H1 (cell line): ENCODE measurements around the gene DCP1A. TPM values are rescaled to one million over a fixed set of nuclear protein-coding genes. Genes with fewer than 3 reads are reported as not detected.

Source experiments
- ATF2 ChIP-seq: IDR thresholded peaks from 2 replicates; pipeline ENCODE4 v1.6.1; 2012; ENCODE audit warnings: low read length, inconsistent platforms
- ATF3 ChIP-seq: IDR thresholded peaks from 2 replicates; pipeline ENCODE4 v1.6.1; 2011; ENCODE audit warnings: low read depth, mild to moderate bottlenecking, low read length; ENCODE audit not compliant: insufficient read depth
- CHD2 ChIP-seq: IDR thresholded peaks from 2 replicates; pipeline ENCODE4 v1.6.1; 2012; ENCODE audit warnings: low read length, improper control_type of control experiment
- CREB1 ChIP-seq: IDR thresholded peaks from 2 replicates; pipeline ENCODE4 v1.6.1; 2012; ENCODE audit warnings: inconsistent platforms
- HDAC2 ChIP-seq, 2 experiments: fragments of 300-600 bp in 1 of 2; sonication (generic) in 1 of 2; IDR thresholded peaks; 2 replicates each; pipeline ENCODE4 v1.6.1; 2011 to 2012; ENCODE audit warnings: low read depth in 2 of 2, low read length in 2 of 2, mild to moderate bottlenecking in 2 of 2, moderate library complexity in 2 of 2, borderline replicate concordance in 1 of 2, inconsistent platforms in 1 of 2
- JUND ChIP-seq: IDR thresholded peaks from 2 replicates; pipeline ENCODE4 v1.6.1; 2011; ENCODE audit warnings: mild to moderate bottlenecking, improper control_type of control experiment, low read length
- KDM1A ChIP-seq: fragments of 200-600, 300-600 bp; sonication (generic); IDR thresholded peaks from 2 replicates; pipeline ENCODE4 v1.7.1; 2016; ENCODE audit warnings: mild to moderate bottlenecking, low read length, borderline replicate concordance
- KDM4A ChIP-seq: IDR thresholded peaks from one replicate; pipeline ENCODE4 v1.7.1; 2012; ENCODE audit warnings: low read depth, mild to moderate bottlenecking, moderate library complexity, low read length, inconsistent platforms; ENCODE audit not compliant: severe bottlenecking
- PHF8 ChIP-seq: fragments of 200-600 bp; sonication (generic); conservative IDR thresholded peaks from 2 replicates; pipeline ENCODE4 v1.7.1; 2012; ENCODE audit warnings: low read depth, mild to moderate bottlenecking, inconsistent platforms, low read length, moderate library complexity
- SIN3A ChIP-seq, 2 experiments: IDR thresholded peaks in 1 of 2; conservative IDR thresholded peaks in 1 of 2; 2 replicates each; pipeline ENCODE4 v1.6.1; 2011 to 2012; ENCODE audit warnings: low read length in 2 of 2, improper control_type of control experiment in 1 of 2, low read depth in 1 of 2, mild to moderate bottlenecking in 1 of 2
- SP2 ChIP-seq: IDR thresholded peaks from 2 replicates; pipeline ENCODE4 v1.6.1; 2012; ENCODE audit warnings: mild to moderate bottlenecking, low read length, inconsistent platforms
- SP4 ChIP-seq: IDR thresholded peaks from 2 replicates; pipeline ENCODE4 v1.6.1; 2012; ENCODE audit warnings: low read length, inconsistent platforms
- TAF7 ChIP-seq: optimal IDR thresholded peaks from 2 replicates; pipeline ENCODE3; 2011; ENCODE audit warnings: low read depth, mild to moderate bottlenecking, inconsistent platforms, low read length, moderate library complexity, borderline replicate concordance
- TBP ChIP-seq: IDR thresholded peaks from 2 replicates; pipeline ENCODE4 v1.6.1; 2011; ENCODE audit warnings: low read depth, low read length, improper control_type of control experiment
- TCF12 ChIP-seq: IDR thresholded peaks from 2 replicates; pipeline ENCODE4 v1.6.1; 2011; ENCODE audit warnings: low read depth, mild to moderate bottlenecking, low read length
- polyA plus RNA-seq, 7 experiments: library from polyadenylated mRNA; depleted of rRNA in 3 of 7; stranded (reverse) in 5 of 7; unstranded in 2 of 7; fragments of >200 nt in 5 of 7; fragments of 200-250 nt in 2 of 7; gene quantifications; 1 replicate in 5 of 7; 2 replicates in 1 of 7; 4 replicates in 1 of 7; pipeline versions ENCODE4 v1.2.1 to v1.2.3, GENCODE V29; 2011 to 2013; ENCODE audit warnings: missing spikeins in 2 of 7, mixed read lengths in 2 of 7
- total RNA-seq: library from RNA; stranded (reverse); fragmentation: NEBNext Ultra II Directional; extraction: Animal tissue kit (Norgen Biotek cat#: 25700); gene quantifications from 2 replicates; pipeline ENCODE4 v1.2.1, GENCODE V29; 2021

The DCP1A gene
- total and polyA plus RNA-seq, 2 of the 8 experiments (the other 6 are each of a cell fraction or from before 2014, with no cell fraction given): 13.2 to 15.9 TPM

GRCh38 chr3:53255775-53256703, 91.3 kb downstream of the DCP1A start, which contains the start of gene TKT (continued):
- no peak for TF ChIP-seq ATF3
- peak; percentile 64; the same call in 1 of the 2 replicates for TF ChIP-seq TBP
- TF ChIP-seq HDAC2 (IDR thresholded peaks at IDR 0.05; ENCODE audit: borderline replicate concordance in 1 of 2, low read depth in 2 of 2, low read length in 2 of 2): peak in 1 of 2 experiments; percentile 96; a peak in 2 of 4 replicates
- peak; percentile 48; the same call in 1 of the 2 replicates for TF ChIP-seq PHF8
- TF ChIP-seq SP4: no peak
- no peak for TF ChIP-seq ATF2
- peak; percentile 50; the same call in 1 of the 2 replicates for TF ChIP-seq CREB1
- no peak for TF ChIP-seq TCF12
- TF ChIP-seq JUND: no peak
- TF ChIP-seq TAF7: peak; percentile 66
- no peak for TF ChIP-seq SP2
- TF ChIP-seq SIN3A (conservative IDR thresholded peaks at IDR 0.05 in 1 of 2, IDR thresholded peaks at IDR 0.05 in 1 of 2; ENCODE audit: low read depth in 1 of 2, low read length in 2 of 2): peak; percentile 60 to 93; a peak in 3 of 4 replicates
- TF ChIP-seq CHD2: 0 out of 2 replicates have a peak, but pooled peaks have one; percentile 35
- TF ChIP-seq KDM1A: peak; percentile 99
- TF ChIP-seq KDM4A: peak; percentile 56
